Stimulated activated CD8-positive, alpha-beta memory T cell treated with anti-CD3 and anti-CD28 coated beads, Interleukin-7, amount 100 ng/mL, for 4 hours (primary cell): ENCODE results near the gene CDKN2B-AS1.
"Not testable (repeated sequence)": the region's sequence is repeated elsewhere in the genome, so short reads cannot be mapped to it uniquely, and the experiment has no call there.

Experiments used
- DNase-seq, 2 donors: peaks; one replicate each; pipeline ENCODE4 v3.0.0-alpha.2; 2020; ENCODE audit warnings: low read depth in 2 of 2

Gene CDKN2B-AS1

GRCh38 chr9:22043928-22044327 is 49.3 kb downstream of the CDKN2B-AS1 start:
- no peak for DNase-seq

- DNase-seq: no peak
Observed at GRCh38 chr9:22044583-22044982, 50.0 kb downstream of the CDKN2B-AS1 start.

- DNase-seq: no peak
Observed at GRCh38 chr9:22045423-22045822, 50.8 kb downstream of the CDKN2B-AS1 start.

GRCh38 chr9:22046243-22046885 is 51.8 kb downstream of the CDKN2B-AS1 start:
- no peak for DNase-seq

GRCh38 chr9:22047596-22047995 is 53.0 kb downstream of the CDKN2B-AS1 start:
- DNase-seq: no peak

GRCh38 chr9:22049411-22049810 is 54.8 kb downstream of the CDKN2B-AS1 start:
- DNase-seq: no peak

- no peak for DNase-seq
Observed at GRCh38 chr9:22050924-22051323, 56.3 kb downstream of the CDKN2B-AS1 start.

GRCh38 chr9:22052376-22052945 is 57.9 kb downstream of the CDKN2B-AS1 start:
- DNase-seq: peak in 1 of 2 donors; percentile 9

GRCh38 chr9:22053178-22053577 is 58.6 kb downstream of the CDKN2B-AS1 start:
- DNase-seq: no peak

- no peak for DNase-seq
Observed at GRCh38 chr9:22054076-22054475, 59.5 kb downstream of the CDKN2B-AS1 start.

- no peak for DNase-seq
Observed at GRCh38 chr9:22054529-22054928, 59.9 kb downstream of the CDKN2B-AS1 start.

- DNase-seq: no peak
Observed at GRCh38 chr9:22055090-22055489, 60.5 kb downstream of the CDKN2B-AS1 start.

- no peak for DNase-seq
Observed at GRCh38 chr9:22056402-22056801, 61.8 kb downstream of the CDKN2B-AS1 start.

- not testable (repeated sequence) for DNase-seq
Observed at GRCh38 chr9:22057972-22058371, 63.4 kb downstream of the CDKN2B-AS1 start.

GRCh38 chr9:22060831-22061383 is 66.3 kb downstream of the CDKN2B-AS1 start:
- DNase-seq: no peak

- no peak for DNase-seq
Observed at GRCh38 chr9:22064957-22065356, 70.4 kb downstream of the CDKN2B-AS1 start.

- no peak for DNase-seq
Observed at GRCh38 chr9:22065431-22066200, 71.0 kb downstream of the CDKN2B-AS1 start.

GRCh38 chr9:22067196-22067595 is 72.6 kb downstream of the CDKN2B-AS1 start:
- DNase-seq: no peak

- DNase-seq: no peak
Observed at GRCh38 chr9:22068369-22068768, 73.8 kb downstream of the CDKN2B-AS1 start.

GRCh38 chr9:22073349-22073748 is 78.8 kb downstream of the CDKN2B-AS1 start:
- DNase-seq: no peak

- DNase-seq: no peak
Observed at GRCh38 chr9:22078081-22078480, 83.5 kb downstream of the CDKN2B-AS1 start.

- DNase-seq: peak in 1 of 2 donors; percentile 41
Observed at GRCh38 chr9:22079873-22080341, 85.3 kb downstream of the CDKN2B-AS1 start.
